ENCODE results near the gene NUDT7.

Gene NUDT7

DNA sequence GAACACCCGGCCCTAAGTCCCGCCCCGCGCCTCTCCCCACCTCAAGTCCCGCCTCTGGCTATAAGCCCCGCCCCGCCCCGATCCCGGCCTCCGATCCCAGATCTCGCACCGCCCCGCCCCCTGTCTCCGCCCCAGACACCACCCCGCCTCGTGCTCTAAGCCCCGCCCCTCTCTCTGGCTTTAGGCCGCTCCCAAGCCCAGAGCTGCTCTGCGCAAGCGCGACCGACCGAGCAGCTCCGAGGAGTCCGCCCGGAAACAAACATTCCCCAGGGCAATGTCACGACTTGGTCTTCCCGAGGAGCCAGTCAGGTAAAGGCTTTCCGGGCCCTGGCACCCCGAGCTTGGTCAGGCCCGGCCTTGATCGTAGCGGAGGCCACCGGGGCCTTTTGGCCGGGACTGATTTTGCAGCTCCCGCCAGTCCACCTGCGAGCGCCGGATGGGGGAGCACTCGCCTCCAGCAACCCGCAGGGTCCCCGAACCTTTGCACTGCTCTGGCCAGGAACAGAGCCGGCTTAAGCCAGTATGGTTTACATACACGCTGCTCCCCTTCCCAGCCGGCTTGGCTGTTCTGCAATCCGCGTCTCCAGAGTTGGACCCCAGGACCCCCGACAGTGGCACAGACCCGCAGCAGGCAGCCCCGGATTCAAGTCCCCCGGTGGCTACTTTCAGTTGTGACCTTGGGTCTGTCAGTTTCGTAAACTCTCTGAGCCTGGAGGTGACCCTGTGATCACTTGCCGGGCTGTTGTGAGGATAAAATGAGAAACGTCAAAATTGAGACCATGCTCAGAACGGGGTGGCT is at the start of gene NUDT7:
Gene NUDT7 (plus strand): TSS at position 206 of the 799 bp plus-strand sequence. CDS start 69 bp downstream, at position 275.
- H3K4me3 ChIP-seq (ENCODE audit: low read depth, low read length), result peak within 1 kb of the TSS; percentile 80
- TF ChIP-seq, protein P1, sequence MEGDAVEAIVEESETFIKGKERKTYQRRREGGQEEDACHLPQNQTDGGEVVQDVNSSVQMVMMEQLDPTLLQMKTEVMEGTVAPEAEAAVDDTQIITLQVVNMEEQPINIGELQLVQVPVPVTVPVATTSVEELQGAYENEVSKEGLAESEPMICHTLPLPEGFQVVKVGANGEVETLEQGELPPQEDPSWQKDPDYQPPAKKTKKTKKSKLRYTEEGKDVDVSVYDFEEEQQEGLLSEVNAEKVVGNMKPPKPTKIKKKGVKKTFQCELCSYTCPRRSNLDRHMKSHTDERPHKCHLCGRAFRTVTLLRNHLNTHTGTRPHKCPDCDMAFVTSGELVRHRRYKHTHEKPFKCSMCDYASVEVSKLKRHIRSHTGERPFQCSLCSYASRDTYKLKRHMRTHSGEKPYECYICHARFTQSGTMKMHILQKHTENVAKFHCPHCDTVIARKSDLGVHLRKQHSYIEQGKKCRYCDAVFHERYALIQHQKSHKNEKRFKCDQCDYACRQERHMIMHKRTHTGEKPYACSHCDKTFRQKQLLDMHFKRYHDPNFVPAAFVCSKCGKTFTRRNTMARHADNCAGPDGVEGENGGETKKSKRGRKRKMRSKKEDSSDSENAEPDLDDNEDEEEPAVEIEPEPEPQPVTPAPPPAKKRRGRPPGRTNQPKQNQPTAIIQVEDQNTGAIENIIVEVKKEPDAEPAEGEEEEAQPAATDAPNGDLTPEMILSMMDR (IDR thresholded peaks at IDR 0.05; ENCODE audit: low read depth, low read length), result 0 out of 2 replicates have a peak, but pooled peaks have one; percentile 5

DNA sequence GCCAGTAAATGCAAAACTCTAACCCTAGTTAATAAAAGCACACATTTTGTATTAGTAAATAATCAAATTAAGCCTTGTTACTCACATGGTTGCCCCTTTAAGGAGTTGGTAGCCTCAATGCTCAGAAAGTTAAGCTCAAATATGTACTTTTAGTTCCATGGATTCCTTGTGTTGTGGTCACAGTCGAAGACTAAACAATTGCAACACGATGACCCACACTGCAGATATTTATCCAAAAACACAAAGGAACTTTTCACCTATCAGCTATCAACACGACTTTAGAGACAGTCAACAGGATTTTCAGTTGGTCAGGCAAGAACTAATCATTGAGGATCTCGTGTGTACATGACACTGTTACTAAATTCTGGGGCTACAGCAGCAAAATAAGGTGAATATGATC is 47.4 kb upstream of the NUDT7 start:
- TF ChIP-seq, protein P1 (IDR thresholded peaks at IDR 0.05; ENCODE audit: low read depth, low read length), result no peak
- H3K4me3 ChIP-seq (ENCODE audit: low read depth, low read length), result 0 out of 2 replicates have a peak overlapping the region, but pooled peaks have one; percentile 26

DNA sequence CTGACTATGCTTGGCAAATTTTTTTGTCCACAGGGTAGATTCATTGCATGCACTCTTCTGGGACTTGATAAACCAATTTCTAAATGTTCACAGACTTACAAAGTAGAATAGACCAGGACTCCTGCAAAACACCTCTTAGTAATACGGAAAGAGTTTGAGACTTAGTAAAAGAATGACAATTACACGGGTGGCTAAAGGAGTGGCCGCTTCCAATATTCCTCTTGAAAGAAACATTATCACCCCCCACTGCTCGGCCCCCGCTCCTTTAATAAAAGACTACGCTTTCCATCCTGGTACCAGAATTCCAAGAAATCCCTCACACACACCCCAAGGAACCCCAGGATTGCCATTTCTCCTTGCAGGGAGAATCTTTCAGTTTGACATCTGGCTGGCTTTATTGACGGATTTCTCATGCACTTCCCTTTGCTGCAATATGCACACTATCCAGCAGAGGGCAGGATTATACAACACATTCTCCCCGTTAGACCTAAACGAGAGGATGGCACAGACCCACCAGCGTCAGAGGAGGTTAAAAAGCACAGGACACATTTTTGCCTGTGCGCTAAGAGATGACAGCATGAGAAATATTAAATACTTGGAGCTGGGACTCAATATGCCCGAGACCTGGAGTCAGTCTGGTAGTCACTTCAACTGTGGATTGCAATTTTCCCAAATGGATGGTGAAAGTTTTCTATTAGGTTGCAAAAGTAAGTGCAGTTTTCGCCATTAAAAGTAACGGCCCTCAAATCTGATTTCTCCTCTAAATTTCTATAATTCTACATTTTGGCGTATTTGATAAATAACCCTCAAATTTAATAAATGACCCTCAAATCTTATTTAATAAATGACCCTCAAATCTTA is 46.6 kb upstream of the NUDT7 start:
- TF ChIP-seq, protein P1 (IDR thresholded peaks at IDR 0.05; ENCODE audit: low read depth, low read length), result peak; percentile 83

DNA sequence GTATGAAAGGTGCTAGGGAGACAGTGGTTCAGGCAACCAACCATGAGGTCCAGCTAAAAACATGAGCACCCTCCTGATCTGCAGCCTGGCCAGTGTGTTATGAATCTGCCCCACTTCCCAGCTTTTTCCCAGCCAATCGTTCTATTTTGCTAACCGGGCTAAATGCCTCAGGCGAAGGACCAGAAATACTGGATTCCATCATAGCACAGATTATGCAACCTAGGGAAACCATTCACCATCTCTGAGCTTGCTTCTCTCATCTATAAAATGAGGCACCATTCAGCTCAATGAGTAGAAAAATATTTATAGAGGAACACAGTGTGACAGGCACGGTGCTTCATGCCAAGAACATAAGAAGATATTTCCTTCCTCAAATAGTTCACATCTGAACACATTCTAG is 45.2 kb upstream of the NUDT7 start:
- no peak overlapping the region for H3K4me3 ChIP-seq (ENCODE audit: low read depth, low read length)
- TF ChIP-seq, protein P1 (IDR thresholded peaks at IDR 0.05; ENCODE audit: low read depth, low read length), result no peak

More for the DNA sequence above, 46.6 kb upstream of the NUDT7 start:
- H3K4me3 ChIP-seq (ENCODE audit: low read depth, low read length), result 0 out of 2 replicates have a peak overlapping the region, but pooled peaks have one; percentile 26

DNA sequence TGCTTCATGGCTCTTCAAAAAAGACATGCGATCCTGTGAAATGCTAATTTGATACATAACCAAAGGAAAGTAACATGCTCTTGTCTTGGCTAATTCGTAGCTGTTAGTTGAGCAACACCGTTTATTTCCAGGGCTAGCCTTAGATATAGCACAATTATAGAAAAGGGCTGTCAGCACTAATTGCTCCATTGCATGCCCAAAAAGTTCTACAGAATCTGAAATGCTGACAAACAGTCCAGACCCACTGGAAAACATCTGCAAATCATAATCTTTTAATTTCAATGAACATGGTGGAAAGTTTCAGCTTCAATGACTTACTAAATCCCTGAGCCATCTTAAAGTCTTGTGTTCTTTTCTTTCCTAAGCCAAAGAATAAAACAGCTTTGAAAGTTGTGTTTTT is 42.9 kb upstream of the NUDT7 start:
- TF ChIP-seq, protein P1 (IDR thresholded peaks at IDR 0.05; ENCODE audit: low read depth, low read length), result no peak
- H3K4me3 ChIP-seq (ENCODE audit: low read depth, low read length), result no peak overlapping the region

DNA sequence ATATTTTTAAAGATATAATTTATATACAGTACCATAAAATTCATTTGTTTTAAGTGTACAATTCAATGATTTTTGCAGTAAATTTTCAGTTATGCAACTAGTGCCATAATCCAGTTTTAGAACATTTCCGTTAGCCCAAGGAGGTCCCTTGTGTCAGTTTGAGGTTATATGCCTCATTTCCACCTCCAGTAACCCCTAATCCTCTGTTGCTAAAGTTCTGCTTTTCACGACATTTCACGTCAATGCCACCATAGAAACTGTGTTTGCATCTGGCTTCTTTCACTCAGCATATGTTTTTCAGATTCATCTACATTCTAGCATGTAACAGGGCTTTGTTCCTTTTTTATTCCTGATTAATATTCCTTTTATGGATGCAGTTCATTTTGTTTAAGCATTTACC is 42.4 kb upstream of the NUDT7 start:
- TF ChIP-seq, protein P1 (IDR thresholded peaks at IDR 0.05; ENCODE audit: low read depth, low read length), result no peak
- no peak overlapping the region for H3K4me3 ChIP-seq (ENCODE audit: low read depth, low read length)
